NCI-H1092 treated with DMSO at 0.1 percent for 48 hours (cell line): ENCODE data around the gene MSI1.
"Not testable (repeated sequence)": the region's sequence is repeated elsewhere in the genome, so short reads cannot be mapped to it uniquely, and the experiment has no call there.

Source experiments
- DNase-seq: peaks from one replicate; lab custom pipeline; 2025; lab: John Stamatoyannopoulos, UW

MSI1 gene

GRCh38 chr12:120356567-120357030 is 12.4 kb downstream of the MSI1 start:
- peak; percentile 39 for DNase-seq

GRCh38 chr12:120353556-120354317 is 15.2 kb downstream of the MSI1 start:
- DNase-seq: no peak

GRCh38 chr12:120353136-120353535 is 15.8 kb downstream of the MSI1 start:
- DNase-seq: no peak

- DNase-seq: no peak
These were observed 16.8 kb downstream of the MSI1 start for GRCh38 chr12:120352117-120352516.

- peak; percentile 94 for DNase-seq
These were observed 18.2 kb downstream of the MSI1 start for GRCh38 chr12:120350576-120351350.

- DNase-seq: no peak
These were observed 21.2 kb downstream of the MSI1 start for GRCh38 chr12:120347766-120348165.

- no peak for DNase-seq
These were observed 22.3 kb downstream of the MSI1 start for GRCh38 chr12:120346681-120347080.

GRCh38 chr12:120346031-120346430 is 22.9 kb downstream of the MSI1 start:
- no peak for DNase-seq

- DNase-seq: no peak
These were observed 25.3 kb downstream of the MSI1 start for GRCh38 chr12:120343692-120344091.

GRCh38 chr12:120343039-120343537 is 25.9 kb downstream of the MSI1 start:
- DNase-seq: no peak

- no peak for DNase-seq
These were observed 26.6 kb downstream of the MSI1 start for GRCh38 chr12:120342175-120343038.

GRCh38 chr12:120339256-120339655 is 29.7 kb downstream of the MSI1 start:
- DNase-seq: no peak

- DNase-seq: no peak
These were observed 31.2 kb downstream of the MSI1 start for GRCh38 chr12:120337730-120338129.

- DNase-seq: not testable (repeated sequence)
These were observed 32.6 kb downstream of the MSI1 start for GRCh38 chr12:120336392-120336791.

- DNase-seq: peak; percentile 32
These were observed 33.5 kb downstream of the MSI1 start for GRCh38 chr12:120335447-120335846.

GRCh38 chr12:120332523-120332922 is 36.4 kb downstream of the MSI1 start:
- DNase-seq: no peak

- DNase-seq: no peak
These were observed 36.9 kb downstream of the MSI1 start for GRCh38 chr12:120332041-120332440.

- DNase-seq: no peak
These were observed 37.6 kb downstream of the MSI1 start for GRCh38 chr12:120331390-120331789.

- no peak for DNase-seq
These were observed 40.7 kb downstream of the MSI1 start for GRCh38 chr12:120328228-120328627.

GRCh38 chr12:120327593-120327992 is 41.4 kb downstream of the MSI1 start, which contains the start of gene PLA2G1B:
TSS of gene PLA2G1B (minus strand) at chr12:120327779. CDS start at chr12:120327753, 26 bp downstream.
- DNase-seq: no peak

- DNase-seq: no peak
These were observed 44.0 kb downstream of the MSI1 start for GRCh38 chr12:120324841-120325417.

- no peak for DNase-seq
These were observed 45.2 kb downstream of the MSI1 start for GRCh38 chr12:120323772-120324171.
